SK-N-DZ (cell line): ENCODE measurements around the gene APAF1. TPM values are rescaled to one million over a fixed set of nuclear protein-coding genes. Genes with fewer than 3 reads are reported as not detected.
A peak's percentile ranks its signal among the peaks of the same experiment; 100 is the strongest.
"Not testable (repeated sequence)": the region's sequence is repeated elsewhere in the genome, so short reads cannot be mapped to it uniquely, and the experiment has no call there.

Source experiments
- DNase-seq: peaks from one replicate; pipeline ENCODE4 v3.0.0-alpha.2; 2015; ENCODE audit warnings: low spot score
- polyA plus RNA-seq, 2 experiments: library from polyadenylated mRNA; depleted of rRNA; stranded (reverse); fragments of >200 nt; gene quantifications; 2 replicates each; pipeline ENCODE4 v1.2.3, GENCODE V29; 2014

Gene APAF1
- 23.4 and 25.3 TPM in 2 replicates for polyA plus RNA-seq (2014; cell fraction: cytosol; rRNA removed)
- polyA plus RNA-seq (2014; cell fraction: nucleus; rRNA removed): 12.8 and 13.8 TPM in 2 replicates

GRCh38 chr12:98644712-98645571 is at the start of gene APAF1, which contains the start of gene IKBIP:
TSS of gene APAF1 (plus strand) at chr12:98645290. CDS start at chr12:98648360, 3,070 bp downstream.
TSS of gene IKBIP (minus strand) at chr12:98644788. CDS start at chr12:98644701, 87 bp downstream.
- peak; percentile 96 for DNase-seq

GRCh38 chr12:98597313-98597712 is 47.8 kb upstream of the APAF1 start:
- DNase-seq: not testable (repeated sequence)

GRCh38 chr12:98601924-98602323 is 43.2 kb upstream of the APAF1 start:
- DNase-seq: no peak

- DNase-seq: no peak
These were observed 38.6 kb upstream of the APAF1 start for GRCh38 chr12:98606359-98606988.

DNA sequence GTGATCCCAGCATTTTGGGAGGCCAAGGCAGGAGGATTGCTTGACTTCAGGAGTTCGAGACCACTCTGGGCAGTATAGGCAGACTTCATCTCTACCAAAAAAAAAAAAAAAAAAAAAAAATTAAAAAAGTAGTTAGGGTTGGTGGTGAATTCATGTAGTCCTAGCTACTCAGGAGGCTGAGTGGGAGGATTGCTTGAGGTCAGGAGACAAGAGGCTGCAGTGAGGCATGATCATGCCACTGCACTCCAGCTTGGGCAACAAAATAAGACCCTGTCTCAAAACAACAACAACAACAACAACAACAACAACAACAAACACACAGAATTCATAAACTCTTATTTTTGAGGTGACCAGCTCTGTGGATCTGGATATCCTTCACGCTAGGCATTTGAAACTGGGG is 34.5 kb upstream of the APAF1 start:
- DNase-seq: no peak

DNA sequence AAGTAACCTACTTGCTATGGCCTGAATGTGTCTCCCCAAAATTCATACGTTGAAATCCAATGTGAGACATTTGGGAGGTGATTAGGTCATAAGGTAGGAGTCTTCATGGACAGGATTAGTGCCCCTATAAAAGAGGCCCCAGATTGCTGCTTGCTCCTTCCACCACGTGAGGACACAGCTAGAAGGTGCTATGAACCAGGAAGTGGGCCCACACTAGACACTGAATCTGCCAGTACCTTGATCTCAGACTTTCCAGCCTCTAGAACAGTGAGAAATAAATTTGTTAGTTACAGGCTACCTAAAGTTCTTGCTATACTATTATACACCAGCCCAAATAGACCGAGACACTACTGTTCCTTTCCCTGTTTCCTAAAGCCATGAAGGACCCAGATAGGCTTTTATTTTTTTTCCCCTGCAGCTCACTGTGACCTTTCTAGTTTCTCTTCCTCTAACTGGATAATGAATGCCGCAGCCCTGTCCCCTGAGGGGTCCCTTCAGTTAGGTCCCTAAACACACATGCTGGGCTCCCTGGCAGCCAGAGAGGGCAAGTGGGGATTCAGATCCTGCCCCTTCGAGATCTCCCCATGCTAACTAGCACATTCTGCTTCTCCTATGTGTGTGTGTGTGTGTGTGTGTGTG is 32.3 kb upstream of the APAF1 start:
- no peak for DNase-seq

- no peak for DNase-seq
These were observed 26.1 kb upstream of the APAF1 start for GRCh38 chr12:98618952-98619351.

GRCh38 chr12:98635657-98636323 is 9.3 kb upstream of the APAF1 start:
- DNase-seq: no peak

- no peak for DNase-seq
These were observed 8.0 kb upstream of the APAF1 start for GRCh38 chr12:98637068-98637467.

DNA sequence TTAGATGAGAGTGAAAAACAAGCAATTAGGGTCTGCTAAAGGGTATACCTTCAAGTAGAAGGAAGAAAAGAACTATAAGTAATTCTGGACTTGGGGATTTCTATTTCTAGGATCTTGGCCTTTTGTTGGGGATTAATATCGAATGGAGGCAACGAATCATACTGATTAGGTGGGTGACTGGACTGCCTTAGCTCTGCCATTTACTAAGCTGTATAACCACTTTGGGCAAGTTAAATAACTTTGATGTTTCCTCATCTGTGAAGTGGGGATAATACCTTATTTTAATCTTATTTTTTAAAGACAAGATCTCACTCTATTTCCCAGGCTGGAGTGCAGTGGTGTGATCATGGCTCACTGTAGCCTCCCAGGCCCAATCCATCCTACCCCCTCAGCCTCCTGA is 7.1 kb upstream of the APAF1 start:
- DNase-seq: no peak

DNA sequence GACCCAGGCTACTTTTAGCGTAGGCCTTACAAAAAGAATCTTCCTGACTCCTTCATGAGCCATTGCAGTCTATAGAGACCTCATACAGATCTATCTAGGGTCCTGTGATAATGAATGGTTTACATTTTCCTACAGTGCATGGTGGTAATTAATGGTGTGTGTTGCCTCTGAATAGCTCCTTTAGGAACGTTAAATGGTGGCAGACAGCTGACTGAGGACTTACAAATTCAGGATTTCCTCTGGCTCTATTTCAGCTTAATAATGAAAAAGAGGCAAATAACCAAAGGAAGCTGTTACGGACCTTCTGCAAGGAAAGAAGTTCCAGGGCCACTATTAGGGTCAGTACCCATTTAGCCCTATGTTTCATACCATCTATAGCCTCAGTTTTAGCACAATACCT is 5.6 kb upstream of the APAF1 start:
- no peak for DNase-seq

DNA sequence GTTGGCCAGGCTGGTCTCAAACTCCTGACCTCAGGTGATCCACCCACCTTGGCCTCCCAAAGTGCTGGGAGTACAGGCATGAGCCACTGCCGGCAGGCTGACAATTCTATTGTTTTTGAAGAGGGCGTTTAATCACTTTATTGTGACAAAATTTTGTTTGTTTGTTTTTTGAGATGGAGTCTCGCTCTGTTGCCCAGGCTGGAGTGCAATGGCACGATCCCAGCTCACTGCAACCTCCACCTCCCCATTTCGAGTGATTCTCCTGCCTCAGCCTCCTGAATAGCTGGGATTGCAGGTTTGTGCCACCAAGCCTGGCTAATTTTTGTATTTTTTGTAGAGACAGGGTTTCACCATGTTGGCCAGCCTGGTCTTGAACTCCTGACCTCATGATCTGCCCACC is 2.3 kb upstream of the APAF1 start:
- DNase-seq: not testable (repeated sequence)

DNA sequence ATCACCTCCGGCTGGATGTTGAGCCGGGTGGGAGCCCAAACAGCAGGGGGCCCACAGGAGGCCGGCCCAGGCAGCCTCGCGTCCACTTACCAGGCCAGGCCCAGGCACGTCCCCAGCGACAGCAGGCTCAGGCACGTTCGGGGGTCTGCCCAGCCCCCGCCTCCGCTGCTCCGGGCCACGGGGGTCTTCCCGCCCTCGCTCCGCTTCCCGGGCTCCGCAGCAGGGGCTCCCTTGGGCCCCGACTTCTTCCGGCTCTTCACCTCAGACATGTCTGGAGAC is 718 bp upstream of the APAF1 start:
- DNase-seq: peak; percentile 85

DNA sequence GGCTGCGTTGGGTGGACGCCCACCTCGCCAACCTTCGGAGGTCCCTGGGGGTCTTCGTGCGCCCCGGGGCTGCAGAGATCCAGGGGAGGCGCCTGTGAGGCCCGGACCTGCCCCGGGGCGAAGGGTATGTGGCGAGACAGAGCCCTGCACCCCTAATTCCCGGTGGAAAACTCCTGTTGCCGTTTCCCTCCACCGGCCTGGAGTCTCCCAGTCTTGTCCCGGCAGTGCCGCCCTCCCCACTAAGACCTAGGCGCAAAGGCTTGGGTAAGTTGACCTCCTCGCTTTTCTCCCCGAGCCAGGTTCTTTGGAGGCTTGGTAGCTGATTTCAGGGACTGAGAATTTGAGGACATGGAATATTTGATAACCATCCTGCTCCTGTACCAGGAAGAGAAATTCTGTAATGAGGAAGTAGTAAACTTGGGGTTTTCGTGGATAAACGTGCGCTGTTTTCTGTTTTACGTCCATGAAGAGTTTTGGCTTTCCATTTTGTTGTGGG is 530 bp downstream of the APAF1 start:
- DNase-seq: peak; percentile 38

DNA sequence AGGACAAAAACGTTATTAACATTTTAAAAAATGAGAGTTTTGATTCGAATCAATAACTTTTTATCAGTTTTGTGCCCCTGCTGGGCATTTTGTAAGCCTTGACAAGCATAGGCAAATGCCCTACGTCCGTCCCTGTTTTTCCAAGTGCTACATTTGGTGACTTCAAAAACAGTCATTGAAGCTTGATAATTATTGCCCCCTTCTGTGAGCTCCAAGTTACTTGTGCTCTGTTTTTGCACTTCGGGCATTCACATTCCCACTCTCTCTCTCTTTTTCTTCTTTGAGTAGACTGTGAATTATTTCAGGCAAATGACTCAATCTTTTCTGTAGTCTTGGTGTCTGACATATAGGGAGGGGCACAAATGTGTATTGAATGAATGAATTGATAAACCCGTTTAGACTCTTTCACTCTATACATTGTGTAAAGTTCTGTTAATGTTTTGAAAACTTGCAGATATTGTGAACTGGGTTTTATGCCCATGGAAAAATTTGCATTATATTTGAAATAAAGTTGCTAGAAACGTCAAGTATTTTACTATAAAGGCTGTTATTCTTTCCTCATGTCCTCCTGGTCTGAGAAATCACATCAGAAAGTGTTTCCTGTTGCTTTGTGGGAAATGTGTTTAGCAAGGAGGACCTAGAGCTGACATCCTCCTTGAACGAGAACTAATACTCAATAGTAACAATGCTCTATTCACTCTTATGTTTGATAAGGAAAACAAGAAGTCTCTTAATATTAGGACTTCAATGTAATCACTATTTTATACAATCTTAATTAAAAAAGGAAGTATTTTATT is 1.4 kb downstream of the APAF1 start:
- DNase-seq: peak; percentile 12

- DNase-seq: no peak
These were observed 6.2 kb downstream of the APAF1 start for GRCh38 chr12:98651328-98651727.

DNA sequence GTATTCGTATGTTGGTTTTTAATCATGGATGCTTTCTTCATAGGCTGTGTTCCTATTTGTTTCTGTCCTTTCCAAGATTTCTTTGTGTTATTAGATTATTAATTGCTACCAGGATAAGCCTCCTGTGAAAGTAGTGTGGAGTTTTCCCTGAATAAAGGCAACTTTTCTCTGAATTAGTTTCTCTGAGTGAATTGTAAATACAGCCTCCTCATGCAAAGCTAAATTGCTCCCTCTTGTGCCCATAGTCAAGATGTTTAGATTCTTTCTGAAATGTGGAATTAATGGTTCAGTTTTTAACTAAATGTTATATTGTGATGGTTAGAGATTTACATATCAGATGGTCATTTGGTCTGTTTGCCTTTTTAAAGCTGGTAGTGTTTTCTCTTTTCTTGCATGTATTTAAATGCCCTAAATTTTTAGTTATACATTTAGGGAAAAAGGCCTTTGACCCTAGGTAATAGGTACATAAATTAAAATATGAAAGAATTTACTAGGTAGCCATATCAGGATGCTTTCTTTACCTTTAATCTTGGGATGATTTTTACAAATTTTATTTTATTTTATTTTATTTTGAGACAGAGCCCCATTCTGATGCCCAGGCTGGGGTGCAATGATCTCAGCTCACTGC is 8.9 kb downstream of the APAF1 start:
- peak; percentile 56 for DNase-seq

- DNase-seq: no peak
These were observed 11.4 kb downstream of the APAF1 start for GRCh38 chr12:98656289-98657101.

DNA sequence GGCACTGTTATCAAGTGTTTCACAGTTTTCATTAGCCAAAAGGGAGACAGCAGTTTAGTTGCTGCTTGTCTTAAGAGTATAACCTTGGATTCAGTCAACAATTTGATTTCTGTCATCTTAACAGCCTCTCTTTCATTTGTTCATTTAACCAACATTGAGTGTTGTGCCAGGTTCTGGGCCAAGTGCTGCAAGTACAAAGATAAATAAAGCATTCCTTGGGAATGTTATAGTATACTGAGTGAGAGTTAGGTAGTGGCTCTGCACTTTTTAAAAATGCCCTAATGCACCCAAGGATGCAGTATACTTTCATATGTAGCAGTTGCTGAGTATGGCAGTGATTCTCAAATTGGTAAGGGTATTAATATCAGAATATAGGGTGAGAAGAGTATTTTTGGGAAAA is 15.4 kb downstream of the APAF1 start:
- no peak for DNase-seq

DNA sequence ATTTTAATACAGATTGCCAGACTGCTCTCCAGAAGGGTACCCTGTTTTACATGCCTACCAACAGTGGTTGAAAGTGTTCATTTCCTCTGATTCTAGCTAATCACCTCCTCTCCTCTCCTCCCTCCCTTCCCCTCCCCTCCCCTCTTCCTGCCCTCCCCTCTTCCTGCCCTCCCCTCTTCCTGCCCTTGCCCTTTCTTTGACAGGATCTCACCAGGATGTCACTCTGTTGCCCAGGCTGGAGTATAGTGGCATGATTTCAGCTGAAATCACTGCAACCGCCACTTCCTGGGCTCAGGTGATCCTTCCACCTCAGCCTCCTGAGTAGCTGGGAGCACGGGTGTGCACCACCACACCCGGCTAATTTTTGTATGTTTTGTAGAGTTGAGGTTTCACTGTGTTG is 24.7 kb downstream of the APAF1 start:
- no peak for DNase-seq
